Activated CD4-positive, alpha-beta memory T cell treated with anti-CD3 and anti-CD28 coated beads, Interleukin-2, amount 10 ng/mL, durations not matched to agents 7 days and 5 days (primary cell): ENCODE data around the gene VPS35L. TPM values are rescaled to one million over a fixed set of nuclear protein-coding genes. Genes with fewer than 3 reads are reported as not detected.

Experiments used
- CTCF ChIA-PET: fragments of 350-600 bp; sonication (Branson Sonifier 250); formaldehyde crosslinking; loops from one replicate; lab custom pipeline; 2021; ENCODE audit warnings: antibody characterized with exemption, inconsistent platforms; lab: Charles Lee
- POLR2A ChIA-PET: fragments of 350-600 bp; sonication (Branson Sonifier 250); formaldehyde crosslinking; loops from one replicate; lab custom pipeline; 2021; ENCODE audit warnings: antibody characterized with exemption; lab: Charles Lee
- DNase-seq: peaks from one replicate; pipeline ENCODE4 v3.0.0-alpha.2; 2020
- H3K27ac Mint-ChIP-seq: one replicate; pipeline ENCODE4 v1.8.0; 2021; ENCODE audit warnings: mild to moderate bottlenecking, mixed read lengths
- H3K27me3 Mint-ChIP-seq: one replicate; pipeline ENCODE4 v1.8.0; 2021; ENCODE audit warnings: mixed read lengths
- H3K36me3 Mint-ChIP-seq: one replicate; pipeline ENCODE4 v1.8.0; 2021; ENCODE audit warnings: low read depth, mixed read lengths
- H3K4me1 Mint-ChIP-seq: one replicate; pipeline ENCODE4 v1.8.0; 2021; ENCODE audit warnings: mixed read lengths
- H3K4me3 Mint-ChIP-seq: one replicate; pipeline ENCODE4 v1.8.0; 2021; ENCODE audit warnings: mild to moderate bottlenecking, mixed read lengths
- H3K9me3 Mint-ChIP-seq: one replicate; pipeline ENCODE4 v1.8.0; 2021; ENCODE audit warnings: mixed read lengths
- total RNA-seq, 2 experiments: library from RNA; stranded (reverse); gene quantifications; one replicate each; pipeline ENCODE4 v1.2.3, GENCODE V29; 2021

Gene VPS35L
- 10 to 100 TPM; 48.7 to 55.4 TPM for total RNA-seq

GRCh38 chr16:19555186-19555937, at the start of gene VPS35L:
VPS35L (plus strand) TSS chr16:19555703; CDS start chr16:19555730, 27 bp downstream.
- Mint-ChIP-seq H3K4me1 (peaks cover 24% of the 10 kb centered on the region), H3K27me3 (no peaks in the 10 kb centered on the region), H3K9me3 (no peaks in the 10 kb centered on the region), H3K36me3 (peaks cover 18% of the 10 kb centered on the region), H3K4me3 (peak within 1 kb of the TSS; percentile 86), H3K27ac (peak within 1 kb of the TSS; percentile 89)
- ChIA-PET POLR2A (interaction anchor here (0.8 to 6.2 kb wide), 19 partner anchors 9 to 765 kb away, joined by 3 to 103 read pairs (median 4); partner anchors contain the start of genes ARL6IP1, CCP110, COQ7 and GDE1), CTCF (interaction anchor here (0.9 to 3.5 kb wide), 26 partner anchors 10 to 1319 kb away, joined by 3 to 30 read pairs (median 9); partner anchors contain the start of genes CCP110, COQ7, GDE1 and GPRC5B)
- peak; percentile 96 for DNase-seq

GRCh38 chr16:19506965-19507364, 48.5 kb upstream of the VPS35L start:
- Mint-ChIP-seq H3K9me3 (no peaks in the 10 kb centered on the region), H3K4me3 (no peak overlapping the region)

GRCh38 chr16:19507867-19508266, 47.6 kb upstream of the VPS35L start:
- DNase-seq: no peak
- Mint-ChIP-seq H3K4me1 (peaks cover 24% of the 10 kb centered on the region), H3K27ac (no peak overlapping the region), H3K36me3 (peaks cover 66% of the 10 kb centered on the region), H3K4me3 (no peak overlapping the region), H3K27me3 (no peaks in the 10 kb centered on the region), H3K9me3 (no peaks in the 10 kb centered on the region)
- POLR2A ChIA-PET: interaction anchor here (1.0 to 1.2 kb wide), 2 partner anchors 9 to 10 kb away, joined by 3 to 6 read pairs; no protein-coding TSS in a partner anchor
- CTCF ChIA-PET: interaction anchor here (1.7 kb wide), 2 partner anchors 9 to 118 kb away, joined by 6 read pairs; no protein-coding TSS in a partner anchor

More at GRCh38 chr16:19506965-19507364, 48.5 kb upstream of the VPS35L start:
- POLR2A ChIA-PET: interaction anchor here (1.2 kb wide), 1 partner anchor 10 kb away, joined by 3 read pairs; no protein-coding TSS in a partner anchor
- H3K27me3 Mint-ChIP-seq: no peaks in the 10 kb centered on the region
- no peak for DNase-seq
- peaks cover 65% of the 10 kb centered on the region for H3K36me3 Mint-ChIP-seq
- CTCF ChIA-PET: interaction anchor here (0.6 to 1.7 kb wide), 2 partner anchors 118 to 632 kb away, joined by 3 to 6 read pairs; no protein-coding TSS in a partner anchor
- H3K27ac Mint-ChIP-seq: no peak overlapping the region
- H3K4me1 Mint-ChIP-seq: peaks cover 22% of the 10 kb centered on the region

- Mint-ChIP-seq H3K27me3 (no peaks in the 10 kb centered on the region), H3K4me3 (no peak overlapping the region), H3K36me3 (peaks cover 66% of the 10 kb centered on the region), H3K27ac (no peak overlapping the region), H3K4me1 (peaks cover 31% of the 10 kb centered on the region), H3K9me3 (no peaks in the 10 kb centered on the region)
- ChIA-PET POLR2A (no interaction called here), CTCF (interaction anchor here (1.3 kb wide), 1 partner anchor 10 kb away, joined by 4 read pairs; no protein-coding TSS in a partner anchor)
- DNase-seq: no peak
Observed at GRCh38 chr16:19512297-19512696, 43.2 kb upstream of the VPS35L start.

GRCh38 chr16:19513377-19514053, 42.0 kb upstream of the VPS35L start:
- no peak overlapping the region for H3K4me3 Mint-ChIP-seq
- H3K36me3 Mint-ChIP-seq: peaks cover 62% of the 10 kb centered on the region
- DNase-seq: no peak
- no peaks in the 10 kb centered on the region for H3K9me3 Mint-ChIP-seq
- POLR2A ChIA-PET: interaction anchor here (0.7 to 1.6 kb wide), 2 partner anchors 42 to 445 kb away, joined by 3 to 6 read pairs; partner anchors contain the start of gene VPS35L
- no peak overlapping the region for H3K27ac Mint-ChIP-seq
- CTCF ChIA-PET: interaction anchor here (0.7 to 1.7 kb wide), 3 partner anchors 8 to 11 kb away, joined by 3 to 6 read pairs (median 4); no protein-coding TSS in a partner anchor
- peaks cover 41% of the 10 kb centered on the region for H3K4me1 Mint-ChIP-seq
- H3K27me3 Mint-ChIP-seq: no peaks in the 10 kb centered on the region

GRCh38 chr16:19515757-19516156, 39.7 kb upstream of the VPS35L start:
- H3K27me3 Mint-ChIP-seq: no peaks in the 10 kb centered on the region
- H3K4me3 Mint-ChIP-seq: no peak overlapping the region
- no peak for DNase-seq
- H3K27ac Mint-ChIP-seq: no peak overlapping the region
- peaks cover 58% of the 10 kb centered on the region for H3K36me3 Mint-ChIP-seq
- ChIA-PET POLR2A (interaction anchor here (1.9 kb wide), 1 partner anchor 714 kb away, joined by 6 read pairs; no protein-coding TSS in a partner anchor), CTCF (interaction anchor here (0.6 to 2.6 kb wide), 3 partner anchors 9 to 43 kb away, joined by 3 to 27 read pairs (median 4); no protein-coding TSS in a partner anchor)
- no peaks in the 10 kb centered on the region for H3K9me3 Mint-ChIP-seq
- peaks cover 59% of the 10 kb centered on the region for H3K4me1 Mint-ChIP-seq

- peak overlapping the region; percentile 41 for H3K4me3 Mint-ChIP-seq
- POLR2A ChIA-PET: interaction anchor here (0.7 to 2.4 kb wide), 8 partner anchors 8 to 716 kb away, joined by 3 to 13 read pairs (median 4); partner anchors contain the start of genes ITPRIPL2 and VPS35L
- no peaks in the 10 kb centered on the region for H3K27me3 Mint-ChIP-seq
- peak; percentile 45 for DNase-seq
- H3K27ac Mint-ChIP-seq: peak overlapping the region; percentile 78
- CTCF ChIA-PET: interaction anchor here (1.0 to 3.1 kb wide), 7 partner anchors 9 to 134 kb away, joined by 3 to 27 read pairs (median 5); partner anchors contain the start of gene VPS35L
- peaks cover 52% of the 10 kb centered on the region for H3K36me3 Mint-ChIP-seq
- H3K9me3 Mint-ChIP-seq: no peaks in the 10 kb centered on the region
- peaks cover 72% of the 10 kb centered on the region for H3K4me1 Mint-ChIP-seq
Observed at GRCh38 chr16:19517424-19518089, 37.9 kb upstream of the VPS35L start.

GRCh38 chr16:19518388-19518787, 37.1 kb upstream of the VPS35L start:
- no peak for DNase-seq
- H3K4me1 Mint-ChIP-seq: peaks cover 75% of the 10 kb centered on the region
- H3K36me3 Mint-ChIP-seq: peaks cover 45% of the 10 kb centered on the region
- peak overlapping the region; percentile 2 for H3K4me3 Mint-ChIP-seq
- CTCF ChIA-PET: interaction anchor here (1.3 to 3.1 kb wide), 3 partner anchors 38 to 135 kb away, joined by 3 to 14 read pairs (median 5); partner anchors contain the start of gene VPS35L
- POLR2A ChIA-PET: interaction anchor here (1.0 to 2.4 kb wide), 2 partner anchors 10 to 37 kb away, joined by 6 to 13 read pairs; partner anchors contain the start of gene VPS35L
- no peaks in the 10 kb centered on the region for H3K27me3 Mint-ChIP-seq
- H3K27ac Mint-ChIP-seq: peak overlapping the region; percentile 78
- no peaks in the 10 kb centered on the region for H3K9me3 Mint-ChIP-seq

- H3K36me3 Mint-ChIP-seq: peaks cover 34% of the 10 kb centered on the region
Observed at GRCh38 chr16:19520861-19521331, 34.6 kb upstream of the VPS35L start.

GRCh38 chr16:19521471-19522396, 33.8 kb upstream of the VPS35L start, which contains the start of gene GDE1:
GDE1 (minus strand) TSS chr16:19522098; CDS start chr16:19521964, 134 bp downstream.
- H3K27ac Mint-ChIP-seq: peak within 1 kb of the TSS; percentile 89
- peak within 1 kb of the TSS; percentile 93 for H3K4me3 Mint-ChIP-seq
- H3K9me3 Mint-ChIP-seq: no peaks in the 10 kb centered on the region
- peaks cover 67% of the 10 kb centered on the region for H3K4me1 Mint-ChIP-seq
- peak; percentile 94 for DNase-seq
- no peaks in the 10 kb centered on the region for H3K27me3 Mint-ChIP-seq
- CTCF ChIA-PET: interaction anchor here (0.6 to 3.1 kb wide), 3 partner anchors 9 to 33 kb away, joined by 3 to 12 read pairs (median 3); partner anchors contain the start of gene VPS35L
- H3K36me3 Mint-ChIP-seq: peaks cover 28% of the 10 kb centered on the region
- POLR2A ChIA-PET: interaction anchor here (1.0 to 2.2 kb wide), 7 partner anchors 17 to 141 kb away, joined by 3 to 21 read pairs (median 4); partner anchors contain the start of gene VPS35L

More at GRCh38 chr16:19520861-19521331, 34.6 kb upstream of the VPS35L start:
- Mint-ChIP-seq H3K9me3 (no peaks in the 10 kb centered on the region), H3K27ac (peak overlapping the region; percentile 89), H3K4me3 (peak overlapping the region; percentile 93), H3K27me3 (no peaks in the 10 kb centered on the region), H3K4me1 (peaks cover 68% of the 10 kb centered on the region)
- peak; percentile 41 for DNase-seq
- CTCF ChIA-PET: interaction anchor here (0.7 to 3.1 kb wide), 2 partner anchors 8 to 34 kb away, joined by 3 to 12 read pairs; partner anchors contain the start of gene VPS35L
- POLR2A ChIA-PET: interaction anchor here (1.0 to 2.2 kb wide), 6 partner anchors 18 to 140 kb away, joined by 3 to 21 read pairs (median 4); partner anchors contain the start of gene VPS35L
